ENCODE results near the gene FSTL4.

FSTL4 gene

GRCh38 chr5:133232011-133232410 lies 380.3 kb downstream of the FSTL4 start:
- Histone ChIP-seq H3K36me3 (ENCODE audit: insufficient read depth, low read length) (no peaks in the 10 kb centered on the region), H3K4me2 (ENCODE audit: low read length) (no peak overlapping the region), H3F3A (ENCODE audit: insufficient read depth, low read length) (no peaks in the 10 kb centered on the region), H3K9me3 (ENCODE audit: low read length) (no peaks in the 10 kb centered on the region), H3K9ac (ENCODE audit: low read length) (no peak overlapping the region), H2AFZ (ENCODE audit: low read length) (no peak overlapping the region), H3K27ac (ENCODE audit: low read depth, low read length, poor library complexity, severe bottlenecking) (no peak overlapping the region), H3K79me2 (ENCODE audit: insufficient read depth, low read length) (no peaks in the 10 kb centered on the region), H3K9me2 (ENCODE audit: low read depth, low read length) (no peaks in the 10 kb centered on the region), H3K27me3 (ENCODE audit: insufficient read depth, low read length) (peaks cover 8% of the 10 kb centered on the region; the same call in 1 of the 2 replicates), H3K4me1 (ENCODE audit: insufficient read depth, low read length, severe bottlenecking) (no peaks in the 10 kb centered on the region), H4K20me1 (ENCODE audit: insufficient read depth, low read length) (no peaks in the 10 kb centered on the region), H3K4me3 (ENCODE audit: low read depth, low read length, poor library complexity, severe bottlenecking) (no peak overlapping the region)
- TF ChIP-seq EZH2 (IDR thresholded peaks at IDR 0.05; ENCODE audit: borderline replicate concordance, low read length): no peak

GRCh38 chr5:133230823-133231578 lies 381.3 kb downstream of the FSTL4 start:
- H2AFZ ChIP-seq (ENCODE audit: low read length): no peak overlapping the region
- no peaks in the 10 kb centered on the region for H3K9me2 ChIP-seq (ENCODE audit: low read depth, low read length)
- H3F3A ChIP-seq (ENCODE audit: insufficient read depth, low read length): no peaks in the 10 kb centered on the region
- H4K20me1 ChIP-seq (ENCODE audit: insufficient read depth, low read length): no peaks in the 10 kb centered on the region
- TF ChIP-seq, protein P1, sequence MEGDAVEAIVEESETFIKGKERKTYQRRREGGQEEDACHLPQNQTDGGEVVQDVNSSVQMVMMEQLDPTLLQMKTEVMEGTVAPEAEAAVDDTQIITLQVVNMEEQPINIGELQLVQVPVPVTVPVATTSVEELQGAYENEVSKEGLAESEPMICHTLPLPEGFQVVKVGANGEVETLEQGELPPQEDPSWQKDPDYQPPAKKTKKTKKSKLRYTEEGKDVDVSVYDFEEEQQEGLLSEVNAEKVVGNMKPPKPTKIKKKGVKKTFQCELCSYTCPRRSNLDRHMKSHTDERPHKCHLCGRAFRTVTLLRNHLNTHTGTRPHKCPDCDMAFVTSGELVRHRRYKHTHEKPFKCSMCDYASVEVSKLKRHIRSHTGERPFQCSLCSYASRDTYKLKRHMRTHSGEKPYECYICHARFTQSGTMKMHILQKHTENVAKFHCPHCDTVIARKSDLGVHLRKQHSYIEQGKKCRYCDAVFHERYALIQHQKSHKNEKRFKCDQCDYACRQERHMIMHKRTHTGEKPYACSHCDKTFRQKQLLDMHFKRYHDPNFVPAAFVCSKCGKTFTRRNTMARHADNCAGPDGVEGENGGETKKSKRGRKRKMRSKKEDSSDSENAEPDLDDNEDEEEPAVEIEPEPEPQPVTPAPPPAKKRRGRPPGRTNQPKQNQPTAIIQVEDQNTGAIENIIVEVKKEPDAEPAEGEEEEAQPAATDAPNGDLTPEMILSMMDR (IDR thresholded peaks at IDR 0.05; ENCODE audit: low read length): no peak
- no peak for TF ChIP-seq EZH2 (IDR thresholded peaks at IDR 0.05; ENCODE audit: borderline replicate concordance, low read length)
- H3K27ac ChIP-seq (ENCODE audit: low read depth, low read length, poor library complexity, severe bottlenecking): no peak overlapping the region
- H3K4me3 ChIP-seq (ENCODE audit: low read depth, low read length, poor library complexity, severe bottlenecking): no peak overlapping the region
- H3K36me3 ChIP-seq (ENCODE audit: insufficient read depth, low read length): no peaks in the 10 kb centered on the region
- no peaks in the 10 kb centered on the region for H3K9me3 ChIP-seq (ENCODE audit: low read length)
- H3K79me2 ChIP-seq (ENCODE audit: insufficient read depth, low read length): no peaks in the 10 kb centered on the region
- no peak overlapping the region for H3K9ac ChIP-seq (ENCODE audit: low read length)
- H3K4me1 ChIP-seq (ENCODE audit: insufficient read depth, low read length, severe bottlenecking): no peaks in the 10 kb centered on the region
- peaks cover 8% of the 10 kb centered on the region; the same call in 1 of the 2 replicates for H3K27me3 ChIP-seq (ENCODE audit: insufficient read depth, low read length)
- no peak overlapping the region for H3K4me2 ChIP-seq (ENCODE audit: low read length)

GRCh38 chr5:133229931-133230664 lies 382.2 kb downstream of the FSTL4 start:
- H3K9ac ChIP-seq (ENCODE audit: low read length): no peak overlapping the region
- no peaks in the 10 kb centered on the region for H3K36me3 ChIP-seq (ENCODE audit: insufficient read depth, low read length)
- no peaks in the 10 kb centered on the region for H3F3A ChIP-seq (ENCODE audit: insufficient read depth, low read length)
- no peaks in the 10 kb centered on the region for H3K9me3 ChIP-seq (ENCODE audit: low read length)
- no peaks in the 10 kb centered on the region for H3K4me1 ChIP-seq (ENCODE audit: insufficient read depth, low read length, severe bottlenecking)
- H3K4me2 ChIP-seq (ENCODE audit: low read length): no peak overlapping the region
- H3K27me3 ChIP-seq (ENCODE audit: insufficient read depth, low read length): peaks cover 8% of the 10 kb centered on the region; the same call in 1 of the 2 replicates
- H3K79me2 ChIP-seq (ENCODE audit: insufficient read depth, low read length): no peaks in the 10 kb centered on the region
- no peak overlapping the region for H2AFZ ChIP-seq (ENCODE audit: low read length)
- no peaks in the 10 kb centered on the region for H3K9me2 ChIP-seq (ENCODE audit: low read depth, low read length)
- H3K4me3 ChIP-seq (ENCODE audit: low read depth, low read length, poor library complexity, severe bottlenecking): no peak overlapping the region
- no peak overlapping the region for H3K27ac ChIP-seq (ENCODE audit: low read depth, low read length, poor library complexity, severe bottlenecking)
- TF ChIP-seq, protein P1 (IDR thresholded peaks at IDR 0.05; ENCODE audit: low read length): no peak
- no peak for TF ChIP-seq EZH2 (IDR thresholded peaks at IDR 0.05; ENCODE audit: borderline replicate concordance, low read length)
- H4K20me1 ChIP-seq (ENCODE audit: insufficient read depth, low read length): no peaks in the 10 kb centered on the region
